GM13976 (cell line): ENCODE data around the gene PIP5K1B.

Experiments used
- DNase-seq: peaks from one replicate; pipeline ENCODE4 v3.0.0; 2012; ENCODE audit warnings: low spot score
- CTCF ChIP-seq: IDR thresholded peaks from 2 replicates; pipeline ENCODE4 v1.5.1; 2012; ENCODE audit warnings: borderline replicate concordance, mild to moderate bottlenecking; ENCODE audit not compliant: insufficient read depth; ENCODE audit errors: extremely low read depth, missing control alignments, control extremely low read depth
- in situ Hi-C: fragments of 300-500 bp; cut with MboI; formaldehyde crosslinking; loops from one replicate; pipeline ENCODE4 v1.12.0; 2022; ENCODE audit warnings: low sequenced_read_pairs, mixed read lengths, inconsistent platforms; ENCODE audit not compliant: unreplicated experiment

Gene PIP5K1B

GRCh38 chr9:68780380-68780712 lies 75.3 kb downstream of the PIP5K1B start:
- in situ Hi-C loops = loop anchor here (25.0 kb wide), 1 partner anchor 193 kb away; no protein-coding TSS in a partner anchor

GRCh38 chr9:68780720-68781119 lies 75.7 kb downstream of the PIP5K1B start:
- no peak for TF ChIP-seq CTCF
- in situ Hi-C loops = loop anchor here (25.0 kb wide), 1 partner anchor 193 kb away; no protein-coding TSS in a partner anchor
- DNase-seq = no peak

More at GRCh38 chr9:68780380-68780712, 75.3 kb downstream of the PIP5K1B start:
- no peak for DNase-seq
- TF ChIP-seq CTCF = no peak

GRCh38 chr9:68781928-68782327 lies 76.9 kb downstream of the PIP5K1B start:
- in situ Hi-C loops = loop anchor here (25.0 kb wide), 1 partner anchor 195 kb away; no protein-coding TSS in a partner anchor
- DNase-seq = no peak
- no peak for TF ChIP-seq CTCF

- no peak for TF ChIP-seq CTCF
- in situ Hi-C loops = loop anchor here (25.0 kb wide), 1 partner anchor 195 kb away; no protein-coding TSS in a partner anchor
- no peak for DNase-seq
These were observed 77.5 kb downstream of the PIP5K1B start for GRCh38 chr9:68782546-68782945.

- in situ Hi-C loops = loop anchor here (25.0 kb wide), 1 partner anchor 199 kb away; no protein-coding TSS in a partner anchor
- TF ChIP-seq CTCF = no peak
- no peak for DNase-seq
These were observed 80.9 kb downstream of the PIP5K1B start for GRCh38 chr9:68785965-68786364.

GRCh38 chr9:68791169-68791568 lies 86.1 kb downstream of the PIP5K1B start:
- DNase-seq = no peak
- TF ChIP-seq CTCF = no peak
- in situ Hi-C loops = loop anchor here (10.0 to 25.0 kb wide), 2 partner anchors 86 to 204 kb away; partner anchors contain the start of gene PIP5K1B
